Naive thymus-derived CD4-positive, alpha-beta T cell (primary cell): ENCODE results near the gene TRIM9. TPM values are rescaled to one million over a fixed set of nuclear protein-coding genes. Genes with fewer than 3 reads are reported as not detected.

ENCODE experiments used
- ATAC-seq: fragments of 150-1000 bp; cut with Tn5 transposase; 2 replicates; pipeline ENCODE4 v1.10.0; 2021; ENCODE audit warnings: mild to moderate bottlenecking, moderate library complexity
- CTCF ChIA-PET: fragments of 350-600 bp; sonication (Branson Sonifier 250); formaldehyde crosslinking; loops from one replicate; lab custom pipeline; 2021; ENCODE audit warnings: antibody characterized with exemption; lab: Charles Lee
- POLR2A ChIA-PET: fragments of 350-600 bp; sonication (Branson Sonifier 250); formaldehyde crosslinking; loops from one replicate; lab custom pipeline; 2021; ENCODE audit warnings: antibody characterized with exemption, inconsistent platforms; lab: Charles Lee
- DNase-seq, 9 donors: peaks; one replicate each; pipeline versions ENCODE4 v3.0.0 to v3.0.0-alpha.2; 2020 to 2022; ENCODE audit warnings: mixed read lengths in 1 of 9
- H3K27ac ChIP-seq: one replicate; pipeline ENCODE4 v1.7.0; 2013; ENCODE audit warnings: mild to moderate bottlenecking, low read depth, low read length, moderate library complexity
- H3K27me3 ChIP-seq, 2 donors: one replicate each; pipeline ENCODE4 v1.7.0; 2013; ENCODE audit warnings: low read length in 2 of 2, mild to moderate bottlenecking in 2 of 2, moderate library complexity in 2 of 2; ENCODE audit not compliant: control insufficient read depth in 2 of 2, insufficient read depth in 2 of 2
- H3K36me3 ChIP-seq, 3 experiments: 1 replicate in 2 of 3; 2 replicates in 1 of 3; pipeline ENCODE4 v1.7.0; 2013; ENCODE audit warnings: low read length in 3 of 3, mild to moderate bottlenecking in 3 of 3, moderate library complexity in 1 of 3; ENCODE audit not compliant: insufficient read depth in 3 of 3, control insufficient read depth in 2 of 3
- H3K4me1 ChIP-seq, 2 donors: one replicate each; pipeline ENCODE4 v1.7.0; 2013; ENCODE audit warnings: low read length in 2 of 2, mild to moderate bottlenecking in 2 of 2, moderate library complexity in 1 of 2; ENCODE audit not compliant: control insufficient read depth in 2 of 2, insufficient read depth in 2 of 2
- H3K4me3 ChIP-seq: 2 replicates; pipeline ENCODE4 v1.7.0; 2013; ENCODE audit warnings: mild to moderate bottlenecking, low read length
- H3K9me3 ChIP-seq, 3 experiments: 1 replicate in 2 of 3; 2 replicates in 1 of 3; pipeline ENCODE4 v1.7.0; 2013; ENCODE audit warnings: low read length in 3 of 3; ENCODE audit not compliant: control insufficient read depth in 2 of 3
- H3K27ac Mint-ChIP-seq, 9 donors: one replicate each; pipeline ENCODE4 v1.8.0; 2020 to 2022; ENCODE audit warnings: mixed read lengths in 9 of 9, mild to moderate bottlenecking in 8 of 9, moderate library complexity in 5 of 9, inconsistent platforms in 2 of 9
- H3K27me3 Mint-ChIP-seq, 5 donors: one replicate each; pipeline ENCODE4 v1.8.0; 2021 to 2022; ENCODE audit warnings: mixed read lengths in 5 of 5, mild to moderate bottlenecking in 1 of 5
- H3K36me3 Mint-ChIP-seq, 5 donors: one replicate each; pipeline ENCODE4 v1.8.0; 2020 to 2022; ENCODE audit warnings: mixed read lengths in 5 of 5, mild to moderate bottlenecking in 3 of 5, inconsistent platforms in 1 of 5
- H3K4me1 Mint-ChIP-seq, 7 donors: one replicate each; pipeline ENCODE4 v1.8.0; 2020 to 2022; ENCODE audit warnings: mixed read lengths in 7 of 7, mild to moderate bottlenecking in 3 of 7, inconsistent platforms in 1 of 7
- H3K4me3 Mint-ChIP-seq, 10 donors: one replicate each; pipeline ENCODE4 v1.8.0; 2020 to 2022; ENCODE audit warnings: mild to moderate bottlenecking in 10 of 10, mixed read lengths in 10 of 10, moderate library complexity in 6 of 10, inconsistent platforms in 2 of 10
- H3K9me3 Mint-ChIP-seq, 11 donors: one replicate each; pipeline ENCODE4 v1.8.0; 2020 to 2022; ENCODE audit warnings: mixed read lengths in 11 of 11, mild to moderate bottlenecking in 4 of 11, inconsistent platforms in 1 of 11, moderate library complexity in 1 of 11
- intact Hi-C, 2 donors: fragments of 100-400 bp; cut with micrococcal nuclease; formaldehyde crosslinking; loops; one replicate each; pipeline ENCODE4 v1.15.1; 2023
- polyA plus RNA-seq, 2 donors: library from polyadenylated mRNA; unstranded; fragments of 300-500 nt; fragmentation: Illumina TruSeq; gene quantifications; one replicate each; pipeline ENCODE4 v1.2.3, GENCODE V29; 2021
- total RNA-seq, 6 experiments: library from RNA in 5 of 6; stranded (reverse) in 5 of 6; gene quantifications; 1 replicate in 5 of 6; 2 replicates in 1 of 6; pipeline ENCODE4 v1.2.3 and lab custom pipeline; 2021 to 2026

TRIM9 gene
- total and polyA plus RNA-seq, 7 experiments from 2014 or later, result 0.04 to 1.7 (median 0.37) TPM

- peak in 2 of 9 donors; percentile 4 to 22 for DNase-seq
- CTCF ChIA-PET, result no interaction called here
Measured at GRCh38 chr14:50954811-50955372, 140.0 kb downstream of the TRIM9 start.

GRCh38 chr14:50953502-50953901, 141.4 kb downstream of the TRIM9 start:
- H3K27ac Mint-ChIP-seq, result no peak overlapping the region
- no peaks in the 10 kb centered on the region for H3K36me3 Mint-ChIP-seq
- POLR2A ChIA-PET, result no interaction called here
- no peak for ATAC-seq
- Histone ChIP-seq H3K27ac (no peak overlapping the region), H3K27me3 (no peaks in the 10 kb centered on the region), H3K9me3 (no peaks in the 10 kb centered on the region), H3K4me1 (no peaks in the 10 kb centered on the region), H3K36me3 (no peaks in the 10 kb centered on the region), H3K4me3 (no peak overlapping the region)
- CTCF ChIA-PET, result no interaction called here
- H3K9me3 Mint-ChIP-seq, result peaks cover 0 to 5% (median 0%) of the 10 kb centered on the region in 11 donors
- intact Hi-C loops, result loop anchor here in 1 of 2 donors (10.0 kb wide), 1 partner anchor 271 kb away; no protein-coding TSS in a partner anchor
- no peaks in the 10 kb centered on the region for H3K27me3 Mint-ChIP-seq
- no peaks in the 10 kb centered on the region for H3K4me1 Mint-ChIP-seq
- no peak for DNase-seq
- H3K4me3 Mint-ChIP-seq, result no peak overlapping the region

More at GRCh38 chr14:50954811-50955372, 140.0 kb downstream of the TRIM9 start:
- Mint-ChIP-seq H3K4me1 (no peaks in the 10 kb centered on the region), H3K27ac (no peak overlapping the region), H3K4me3 (no peak overlapping the region), H3K27me3 (peaks cover 0 to 3% (median 0%) of the 10 kb centered on the region in 5 donors), H3K9me3 (no peaks in the 10 kb centered on the region), H3K36me3 (no peaks in the 10 kb centered on the region)
- no peaks in the 10 kb centered on the region for H3K4me1 ChIP-seq
- H3K36me3 ChIP-seq, result no peaks in the 10 kb centered on the region
- no peak overlapping the region for H3K27ac ChIP-seq
- H3K27me3 ChIP-seq, result no peaks in the 10 kb centered on the region
- ATAC-seq, result peak; percentile 70
- intact Hi-C loops, result loop anchor here (1.0 to 10.0 kb wide), 2 partner anchors 264 to 270 kb away; no protein-coding TSS in a partner anchor
- H3K9me3 ChIP-seq, result no peaks in the 10 kb centered on the region
- POLR2A ChIA-PET, result no interaction called here
- no peak overlapping the region for H3K4me3 ChIP-seq

- H3K27me3 ChIP-seq, result no peaks in the 10 kb centered on the region
- intact Hi-C loops, result loop anchor here in 1 of 2 donors (10.0 kb wide), 1 partner anchor 274 kb away; no protein-coding TSS in a partner anchor
- ChIA-PET CTCF (no interaction called here), POLR2A (no interaction called here)
- DNase-seq (no peak), ATAC-seq (no peak)
- H3K36me3 ChIP-seq, result no peaks in the 10 kb centered on the region
- H3K27ac ChIP-seq, result no peak overlapping the region
- H3K4me1 ChIP-seq, result no peaks in the 10 kb centered on the region
- no peaks in the 10 kb centered on the region for H3K9me3 ChIP-seq
- Mint-ChIP-seq H3K27ac (no peak overlapping the region), H3K36me3 (no peaks in the 10 kb centered on the region), H3K4me1 (no peaks in the 10 kb centered on the region), H3K27me3 (no peaks in the 10 kb centered on the region), H3K4me3 (no peak overlapping the region), H3K9me3 (peaks cover 0 to 8% (median 0%) of the 10 kb centered on the region in 11 donors)
- H3K4me3 ChIP-seq, result no peak overlapping the region
Measured at GRCh38 chr14:50951032-50951431, 143.9 kb downstream of the TRIM9 start.

GRCh38 chr14:50948205-50948604, 146.7 kb downstream of the TRIM9 start:
- Mint-ChIP-seq H3K4me3 (no peak overlapping the region), H3K9me3 (peaks cover 0 to 8% (median 0%) of the 10 kb centered on the region in 11 donors), H3K36me3 (no peaks in the 10 kb centered on the region), H3K4me1 (peaks cover 0 to 17% (median 10%) of the 10 kb centered on the region in 7 donors), H3K27me3 (peaks cover 11 to 18% (median 13%) of the 10 kb centered on the region in 5 donors), H3K27ac (no peak overlapping the region)
- Histone ChIP-seq H3K36me3 (no peaks in the 10 kb centered on the region), H3K27ac (no peak overlapping the region), H3K9me3 (no peaks in the 10 kb centered on the region), H3K4me1 (peaks cover 3 to 6% of the 10 kb centered on the region in 2 donors), H3K27me3 (peaks cover 5 to 9% of the 10 kb centered on the region in 2 donors), H3K4me3 (no peak overlapping the region)
- no peak for DNase-seq
- CTCF ChIA-PET, result no interaction called here
- ATAC-seq, result no peak
- intact Hi-C loops, result no loop called here
- POLR2A ChIA-PET, result interaction anchor here (0.6 kb wide), 1 partner anchor 1338 kb away, joined by 3 read pairs; no protein-coding TSS in a partner anchor

GRCh38 chr14:50947446-50947845, 147.5 kb downstream of the TRIM9 start:
- POLR2A ChIA-PET, result no interaction called here
- Histone ChIP-seq H3K27ac (no peak overlapping the region), H3K27me3 (peaks cover 5 to 9% of the 10 kb centered on the region in 2 donors), H3K4me1 (peaks cover 3 to 6% of the 10 kb centered on the region in 2 donors), H3K36me3 (no peaks in the 10 kb centered on the region), H3K9me3 (no peaks in the 10 kb centered on the region), H3K4me3 (no peak overlapping the region)
- no peak for ATAC-seq
- CTCF ChIA-PET, result no interaction called here
- H3K4me1 Mint-ChIP-seq, result peaks cover 0 to 21% (median 12%) of the 10 kb centered on the region in 7 donors
- intact Hi-C loops, result no loop called here
- no peaks in the 10 kb centered on the region for H3K36me3 Mint-ChIP-seq
- no peak overlapping the region for H3K27ac Mint-ChIP-seq
- no peak overlapping the region for H3K4me3 Mint-ChIP-seq
- peaks cover 0 to 8% (median 0%) of the 10 kb centered on the region in 11 donors for H3K9me3 Mint-ChIP-seq
- no peak for DNase-seq
- peaks cover 18 to 26% (median 20%) of the 10 kb centered on the region in 5 donors for H3K27me3 Mint-ChIP-seq

- no peak for ATAC-seq
- intact Hi-C loops, result no loop called here
- no peak overlapping the region for H3K4me3 ChIP-seq
- H3K27ac ChIP-seq, result no peak overlapping the region
- peaks cover 3 to 6% of the 10 kb centered on the region in 2 donors for H3K4me1 ChIP-seq
- ChIA-PET CTCF (no interaction called here), POLR2A (interaction anchor here (0.7 kb wide), 1 partner anchor 95 kb away, joined by 3 read pairs; no protein-coding TSS in a partner anchor)
- Mint-ChIP-seq H3K4me3 (no peak overlapping the region), H3K36me3 (peaks cover 0 to 7% (median 2%) of the 10 kb centered on the region in 5 donors), H3K27ac (no peak overlapping the region), H3K27me3 (peaks cover 26 to 36% (median 28%) of the 10 kb centered on the region in 5 donors), H3K9me3 (peaks cover 0 to 8% (median 0%) of the 10 kb centered on the region in 11 donors), H3K4me1 (peaks cover 0 to 21% (median 12%) of the 10 kb centered on the region in 7 donors)
- H3K27me3 ChIP-seq, result peaks cover 5 to 12% of the 10 kb centered on the region in 2 donors
- DNase-seq, result no peak
- H3K36me3 ChIP-seq, result no peaks in the 10 kb centered on the region
- H3K9me3 ChIP-seq, result no peaks in the 10 kb centered on the region
Measured at GRCh38 chr14:50946234-50946935, 148.5 kb downstream of the TRIM9 start.
